ENCODE results near the gene GIMAP6. TPM values are rescaled to one million over a fixed set of nuclear protein-coding genes. Genes with fewer than 3 reads are reported as not detected.

Gene GIMAP6
- total and polyA plus RNA-seq, 2 of the 13 experiments (the other 11 are each of a cell fraction or from before 2014, with no cell fraction given), result not detected

GRCh38 chr7:150594805-150595204 is 37.4 kb downstream of the GIMAP6 start (continued):
- no peak for TF ChIP-seq PHF20 (CRISPR knock-in tag; IDR thresholded peaks at IDR 0.05)
- TF ChIP-seq E2F2 (CRISPR knock-in tag; IDR thresholded peaks at IDR 0.05; ENCODE audit: borderline replicate concordance), result no peak

- Histone ChIP-seq H3K4me1 (ENCODE audit: insufficient read depth, low read length) (no peaks in the 10 kb centered on the region), H3K27me3 (ENCODE audit: control insufficient read depth in 1 of 2, insufficient read depth in 2 of 2, low read length in 2 of 2) (no peaks in the 10 kb centered on the region), H3K79me2 (ENCODE audit: insufficient read depth, low read length) (no peaks in the 10 kb centered on the region), H3K36me3 (replicated peaks in 1 of 2; ENCODE audit: control insufficient read depth in 1 of 2, insufficient read depth in 2 of 2, low read length in 2 of 2) (no peaks in the 10 kb centered on the region), H3K9me3 (ENCODE audit: low read length) (no peaks in the 10 kb centered on the region; the same call in 1 of the 2 replicates), H3K9ac (ENCODE audit: insufficient read depth, low read depth, low read length) (no peak overlapping the region), H3K27ac (ENCODE audit: extremely low read length, insufficient read depth, low read length) (no peak overlapping the region), H2AFZ (ENCODE audit: low read length) (no peak overlapping the region), H3K4me2 (ENCODE audit: low read depth, low read length) (no peak overlapping the region), H4K20me1 (ENCODE audit: insufficient read depth, low read length) (no peaks in the 10 kb centered on the region), H3K4me3 (replicated peaks in 1 of 3; ENCODE audit: insufficient read depth in 1 of 3, low read depth in 2 of 3, low read length in 3 of 3) (no peak overlapping the region)
- ATAC-seq, result no peak
- no TSS peak for BruUV-seq (replicated peaks)
- no peak for DNase-seq (ENCODE audit: low spot score)
- in situ Hi-C loops (cut with HindIII; ENCODE audit: extremely low pct_ligation_motif_present, low pct_unique_long_range_greater_than_20kb), result no loop called here
- TF ChIP-seq SNAPC5 (CRISPR knock-in tag; IDR thresholded peaks at IDR 0.05; ENCODE audit: borderline replicate concordance), result no peak
- TF ChIP-seq GATAD1 (CRISPR knock-in tag; IDR thresholded peaks at IDR 0.05), result no peak
- CTCF ChIA-PET (ENCODE audit: low intra/inter-chr PET ratio, low total read pairs), result no interaction called here
- FAIRE-seq, result no peak
- 50% methylated on average over 1 of the region's 1 CpG for WGBS (ENCODE audit: low lambda C conversion rate)
- intact Hi-C loops (cut with micrococcal nuclease; ENCODE audit: unreplicated experiment), result no loop called here
- POLR2A ChIA-PET, result no interaction called here
Measured at GRCh38 chr7:150587551-150587950, 44.6 kb downstream of the GIMAP6 start.

- Histone ChIP-seq H3K27me3 (ENCODE audit: control insufficient read depth in 1 of 2, insufficient read depth in 2 of 2, low read length in 2 of 2) (no peaks in the 10 kb centered on the region), H3K27ac (ENCODE audit: extremely low read length, insufficient read depth, low read length) (no peak overlapping the region), H4K20me1 (ENCODE audit: insufficient read depth, low read length) (no peaks in the 10 kb centered on the region), H3K36me3 (replicated peaks in 1 of 2; ENCODE audit: control insufficient read depth in 1 of 2, insufficient read depth in 2 of 2, low read length in 2 of 2) (no peaks in the 10 kb centered on the region), H3K9ac (ENCODE audit: insufficient read depth, low read depth, low read length) (no peak overlapping the region), H3K79me2 (ENCODE audit: insufficient read depth, low read length) (no peaks in the 10 kb centered on the region), H3K9me3 (ENCODE audit: low read length) (no peaks in the 10 kb centered on the region), H2AFZ (ENCODE audit: low read length) (no peak overlapping the region), H3K4me2 (ENCODE audit: low read depth, low read length) (no peak overlapping the region), H3K4me1 (ENCODE audit: insufficient read depth, low read length) (no peaks in the 10 kb centered on the region), H3K4me3 (replicated peaks in 1 of 3; ENCODE audit: insufficient read depth in 1 of 3, low read depth in 2 of 3, low read length in 3 of 3) (no peak overlapping the region)
- BruUV-seq (replicated peaks), result no TSS peak
- POLR2A ChIA-PET, result no interaction called here
- DNase-seq (ENCODE audit: low spot score), result no peak
- intact Hi-C loops (cut with micrococcal nuclease; ENCODE audit: unreplicated experiment) (no loop called here), in situ Hi-C loops (cut with HindIII; ENCODE audit: extremely low pct_ligation_motif_present, low pct_unique_long_range_greater_than_20kb) (no loop called here)
- TF ChIP-seq KLF6 (CRISPR knock-in tag; IDR thresholded peaks at IDR 0.05) (no peak), YEATS2 (CRISPR knock-in tag; IDR thresholded peaks at IDR 0.05; ENCODE audit: borderline replicate concordance) (no peak), PBX2 (CRISPR knock-in tag; IDR thresholded peaks at IDR 0.05) (no peak), MYPOP (CRISPR knock-in tag; IDR thresholded peaks at IDR 0.05) (no peak), FOSL1 (CRISPR knock-in tag; IDR thresholded peaks at IDR 0.05; ENCODE audit: borderline replicate concordance) (no peak), MED1 (CRISPR knock-in tag; IDR thresholded peaks at IDR 0.05) (no peak), NFYC (CRISPR knock-in tag; IDR thresholded peaks at IDR 0.05) (no peak), RNF2 (conservative IDR thresholded peaks at IDR 0.05; ENCODE audit: low read depth) (no peak)
- CTCF ChIA-PET (ENCODE audit: low intra/inter-chr PET ratio, low total read pairs), result no interaction called here
- FAIRE-seq, result no peak
- ATAC-seq, result no peak
Measured at GRCh38 chr7:150586785-150587152, 45.4 kb downstream of the GIMAP6 start.
